ENCODE data around the gene GMCL1.

The GMCL1 gene, protein sequence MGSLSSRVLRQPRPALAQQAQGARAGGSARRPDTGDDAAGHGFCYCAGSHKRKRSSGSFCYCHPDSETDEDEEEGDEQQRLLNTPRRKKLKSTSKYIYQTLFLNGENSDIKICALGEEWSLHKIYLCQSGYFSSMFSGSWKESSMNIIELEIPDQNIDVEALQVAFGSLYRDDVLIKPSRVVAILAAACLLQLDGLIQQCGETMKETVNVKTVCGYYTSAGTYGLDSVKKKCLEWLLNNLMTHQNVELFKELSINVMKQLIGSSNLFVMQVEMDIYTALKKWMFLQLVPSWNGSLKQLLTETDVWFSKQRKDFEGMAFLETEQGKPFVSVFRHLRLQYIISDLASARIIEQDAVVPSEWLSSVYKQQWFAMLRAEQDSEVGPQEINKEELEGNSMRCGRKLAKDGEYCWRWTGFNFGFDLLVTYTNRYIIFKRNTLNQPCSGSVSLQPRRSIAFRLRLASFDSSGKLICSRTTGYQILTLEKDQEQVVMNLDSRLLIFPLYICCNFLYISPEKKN

DNA sequence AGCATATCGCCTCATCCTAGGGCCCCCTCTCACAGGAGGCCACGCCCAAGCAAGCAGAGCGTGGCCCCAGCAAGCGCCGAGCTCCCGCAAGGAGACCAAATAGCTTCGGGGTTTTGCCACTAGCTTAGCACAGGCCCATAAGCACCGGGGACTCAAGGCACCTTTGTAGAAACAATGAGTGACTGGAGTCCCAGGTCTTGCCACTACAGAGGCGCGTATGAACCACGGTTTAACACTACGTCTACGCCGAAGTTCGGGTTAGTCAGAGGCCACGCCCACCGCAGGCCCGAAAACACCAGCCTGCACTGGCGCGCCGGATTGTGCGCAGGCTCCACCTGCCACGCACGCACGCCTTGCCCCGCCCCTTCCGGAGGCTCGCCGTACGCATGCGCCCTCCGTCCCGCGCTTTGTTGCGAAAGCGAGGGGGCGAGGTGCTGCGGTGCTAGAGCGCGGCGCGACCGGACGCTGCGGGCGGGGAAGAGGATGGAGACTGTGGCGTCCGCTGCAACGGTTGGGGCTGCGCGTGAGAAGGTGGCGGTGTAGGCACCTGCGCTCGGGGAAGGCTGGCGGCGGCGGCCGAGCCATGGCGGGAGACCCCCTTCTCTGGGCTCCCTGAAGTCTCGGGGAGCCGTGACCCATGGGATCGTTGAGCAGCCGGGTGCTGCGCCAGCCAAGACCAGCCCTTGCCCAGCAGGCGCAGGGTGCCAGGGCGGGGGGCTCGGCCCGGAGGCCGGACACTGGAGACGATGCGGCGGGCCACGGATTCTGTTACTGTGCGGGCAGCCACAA lies at the start of gene GMCL1:
TSS of gene GMCL1 (plus strand) at position 405 of the 789 bp plus-strand sequence. CDS start at position 638, 233 bp downstream.
- in situ Hi-C loops (cut with MboI; ENCODE audit: low pct_unique_long_range_greater_than_20kb, low sequenced_read_pairs): no loop called here
- DNase-seq: peak; percentile 98

DNA sequence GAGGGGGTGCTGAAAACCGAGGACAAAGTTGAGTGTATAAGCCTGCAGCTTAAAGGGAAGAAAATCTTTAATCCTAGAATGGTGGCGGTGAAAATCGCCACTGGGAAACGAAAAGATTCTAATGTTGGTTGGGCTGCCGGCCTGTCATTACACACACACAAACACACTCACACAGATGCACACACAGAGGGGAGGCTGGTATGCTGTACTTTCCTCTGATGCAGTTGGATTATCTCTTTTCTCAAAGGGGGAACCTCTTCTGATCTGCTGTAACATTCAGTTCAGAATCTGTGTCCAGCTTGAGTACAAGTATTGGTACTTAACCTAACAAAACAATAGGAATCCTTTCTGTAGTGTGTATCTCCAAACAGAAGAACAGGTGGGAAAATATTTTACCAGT lies 48.5 kb upstream of the GMCL1 start:
- in situ Hi-C loops (cut with MboI; ENCODE audit: low pct_unique_long_range_greater_than_20kb, low sequenced_read_pairs): no loop called here
- no peak for DNase-seq

DNA sequence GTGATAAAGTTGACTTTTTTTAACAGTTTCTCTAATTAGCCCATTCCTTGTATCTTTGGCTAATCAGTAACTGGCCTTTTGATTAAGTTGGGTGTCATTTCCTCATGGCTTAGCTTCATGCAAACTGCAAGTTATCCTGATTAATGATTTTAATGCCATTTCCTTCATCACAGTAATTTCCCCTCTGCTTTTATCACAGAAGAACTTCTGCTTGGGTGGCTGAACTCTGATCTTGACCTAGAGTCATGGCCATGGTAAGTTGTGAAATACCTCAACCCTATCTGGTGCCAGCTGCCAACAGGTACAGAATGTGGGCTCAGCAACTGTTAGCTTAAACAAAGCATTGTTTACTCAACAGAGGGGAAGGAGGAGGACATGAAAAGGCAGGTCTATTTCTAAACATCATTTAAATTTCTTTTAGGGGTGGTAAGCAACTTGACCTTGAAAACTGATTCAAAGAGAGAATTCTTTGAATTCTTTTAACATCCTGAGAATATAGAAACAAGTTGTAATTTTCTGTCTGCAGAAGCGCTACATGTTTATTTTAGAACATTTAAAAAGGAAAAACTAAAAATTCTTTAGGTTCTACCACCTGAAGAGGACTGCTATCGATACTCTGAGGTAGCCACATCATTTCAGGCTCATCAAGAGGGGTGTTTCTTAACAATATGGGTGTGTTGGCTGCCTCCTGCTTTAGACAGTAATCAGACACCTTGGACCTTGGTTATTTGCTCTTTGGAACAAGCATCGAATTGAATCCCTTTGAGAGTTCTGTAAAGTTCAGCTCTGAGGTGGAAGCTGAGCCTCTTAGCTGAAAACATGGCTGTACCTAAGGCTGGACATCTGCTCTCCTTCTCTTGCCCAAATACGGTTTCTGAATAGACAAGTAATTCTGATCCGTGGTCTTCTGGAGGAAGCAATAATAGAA lies 47.9 kb upstream of the GMCL1 start:
- DNase-seq: peak; percentile 28
- in situ Hi-C loops (cut with MboI; ENCODE audit: low pct_unique_long_range_greater_than_20kb, low sequenced_read_pairs): no loop called here

DNA sequence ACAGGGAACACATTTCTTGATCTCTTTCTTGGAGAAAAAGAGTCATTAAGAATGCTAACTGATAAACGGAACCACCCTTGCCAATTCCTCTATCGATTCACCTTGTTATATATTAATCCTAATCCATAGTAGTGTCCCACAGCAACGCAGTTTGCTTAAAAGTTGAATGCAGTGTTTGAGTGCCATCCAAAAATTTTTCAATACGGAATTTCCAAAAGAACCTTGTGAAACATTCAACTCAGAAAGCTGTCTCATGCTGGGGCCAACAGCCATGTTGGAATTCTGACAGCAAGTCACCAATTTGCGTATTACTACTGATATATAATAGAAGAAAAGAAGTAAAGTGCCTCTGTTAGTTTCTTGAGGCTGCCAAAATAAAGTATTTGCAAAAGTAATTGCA lies 45.2 kb upstream of the GMCL1 start:
- in situ Hi-C loops (cut with MboI; ENCODE audit: low pct_unique_long_range_greater_than_20kb, low sequenced_read_pairs): no loop called here
- no peak for DNase-seq

DNA sequence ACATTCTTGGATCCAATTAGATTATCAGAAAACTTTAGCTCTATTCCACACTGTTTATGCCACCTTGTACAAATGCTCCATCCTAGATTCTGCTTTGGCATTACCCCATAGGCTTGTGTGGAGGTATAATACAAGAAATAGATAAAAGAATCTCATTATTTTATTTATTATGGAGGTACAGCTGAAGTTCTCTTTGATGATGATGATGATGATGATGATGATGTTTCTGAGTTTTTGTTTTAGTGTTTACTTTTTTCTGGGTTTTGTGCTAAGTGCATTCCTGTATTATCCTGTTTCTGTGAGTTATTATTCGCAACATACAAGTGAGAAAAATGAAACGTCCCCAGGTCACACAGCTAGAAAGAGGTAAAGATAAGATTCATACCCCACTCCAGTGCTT lies 44.1 kb upstream of the GMCL1 start:
- no peak for DNase-seq
- in situ Hi-C loops (cut with MboI; ENCODE audit: low pct_unique_long_range_greater_than_20kb, low sequenced_read_pairs): no loop called here

DNA sequence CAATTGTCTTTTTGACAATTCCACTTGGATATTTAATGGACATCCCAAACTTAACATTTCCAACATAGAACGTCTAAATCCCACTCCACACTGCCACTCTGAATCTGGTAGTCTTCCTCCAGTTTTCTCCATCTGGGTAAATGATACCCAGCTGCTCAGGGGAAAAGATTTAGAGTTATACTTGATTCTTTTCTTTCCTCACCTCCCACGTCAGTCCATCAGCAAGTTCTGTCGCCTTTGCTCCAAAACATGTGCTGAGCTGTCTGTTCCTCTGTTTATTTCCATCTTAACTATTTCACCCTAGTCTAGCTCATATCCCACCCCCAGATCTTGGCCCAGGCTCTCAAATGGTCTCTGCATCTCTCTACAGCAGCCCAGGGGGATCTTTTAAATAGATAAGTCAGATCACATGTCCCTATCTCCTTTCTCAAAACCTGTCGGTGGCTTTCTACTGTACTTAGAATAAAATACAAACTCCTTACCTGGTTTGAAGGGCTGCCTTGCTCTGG lies 43.4 kb upstream of the GMCL1 start:
- DNase-seq: no peak
- in situ Hi-C loops (cut with MboI; ENCODE audit: low pct_unique_long_range_greater_than_20kb, low sequenced_read_pairs): no loop called here

DNA sequence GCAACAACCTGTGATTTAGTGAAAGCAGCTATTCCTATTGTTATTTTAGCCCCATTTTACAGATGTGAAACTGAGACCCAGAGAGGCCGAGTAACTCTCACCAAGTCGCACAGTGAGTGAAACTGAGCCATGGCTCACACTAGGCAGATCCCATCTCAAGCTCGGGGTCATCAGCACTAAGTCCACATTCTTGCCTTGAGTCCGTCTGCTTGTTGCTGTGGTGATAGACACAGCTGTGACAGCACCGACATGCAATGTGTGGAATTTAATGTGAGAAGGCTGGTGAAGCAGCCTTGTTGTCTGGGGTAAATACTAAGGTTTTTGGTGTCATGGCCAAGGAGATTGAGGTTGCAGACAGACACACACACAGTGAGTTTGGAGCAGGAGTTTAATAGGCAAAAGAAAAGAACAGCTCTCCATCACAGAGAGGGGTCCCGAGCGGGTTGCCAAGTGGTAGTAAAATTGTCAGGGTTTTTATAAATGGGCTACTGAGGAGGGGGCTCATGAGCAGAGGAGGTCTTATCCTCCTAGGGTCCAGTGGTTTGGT lies 40.2 kb upstream of the GMCL1 start:
- DNase-seq: no peak
- in situ Hi-C loops (cut with MboI; ENCODE audit: low pct_unique_long_range_greater_than_20kb, low sequenced_read_pairs): no loop called here

DNA sequence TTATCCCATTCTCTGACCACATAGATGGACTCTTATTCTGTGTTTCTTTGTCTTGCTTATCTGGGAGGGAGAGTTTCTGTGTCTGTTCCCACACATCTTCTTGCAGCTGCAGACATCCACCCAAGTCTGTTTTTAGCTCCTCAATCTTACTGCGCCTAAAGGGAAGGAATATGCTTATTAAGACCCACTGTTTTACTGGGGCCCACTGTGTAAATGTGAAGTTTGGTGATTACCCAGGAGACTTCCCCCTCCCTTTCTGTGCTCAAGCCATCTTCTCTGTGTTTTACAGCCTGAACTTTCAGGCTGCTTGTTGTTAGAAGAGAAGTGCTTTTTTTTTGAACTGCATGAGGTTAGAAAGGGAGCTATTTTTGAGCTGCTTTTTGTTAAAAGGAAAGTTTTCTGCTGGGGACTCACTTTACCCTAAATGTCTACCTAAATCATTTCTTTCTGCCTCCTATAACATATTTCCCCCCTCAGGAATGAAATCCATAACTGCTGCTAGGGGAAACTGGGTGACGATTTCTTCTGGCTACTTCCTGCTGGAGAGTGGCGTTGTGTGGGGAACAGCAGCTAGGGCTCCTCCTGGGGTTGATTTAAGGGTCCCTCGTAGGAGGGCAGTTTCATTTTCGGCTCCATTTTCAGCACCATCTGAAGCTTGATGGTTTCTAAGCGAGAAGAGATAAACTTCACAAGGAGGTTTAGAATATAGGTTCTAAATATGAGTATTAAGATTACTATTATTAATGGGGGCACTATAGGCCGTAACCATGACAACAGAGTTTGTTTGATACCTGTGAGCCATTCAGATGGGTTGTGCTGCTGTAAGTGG lies 39.5 kb upstream of the GMCL1 start:
- DNase-seq: no peak
- in situ Hi-C loops (cut with MboI; ENCODE audit: low pct_unique_long_range_greater_than_20kb, low sequenced_read_pairs): no loop called here

DNA sequence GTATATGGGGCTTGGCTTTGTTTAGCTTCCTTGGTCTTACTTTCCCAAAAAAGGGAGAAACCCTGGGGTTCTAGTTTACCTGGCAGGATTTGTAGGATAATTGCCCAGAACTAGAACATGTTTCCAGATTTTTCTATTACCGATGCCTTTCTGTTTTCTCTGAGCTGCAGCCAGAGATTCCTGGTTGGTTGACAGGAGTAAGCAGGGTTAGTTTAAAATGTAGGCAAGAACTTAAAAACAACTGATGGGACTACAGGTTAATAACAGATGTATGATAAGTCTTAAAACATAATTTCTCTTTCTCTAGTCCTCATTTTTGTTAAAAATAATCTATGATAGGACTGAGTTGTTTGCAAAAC lies 38.9 kb upstream of the GMCL1 start:
- in situ Hi-C loops (cut with MboI; ENCODE audit: low pct_unique_long_range_greater_than_20kb, low sequenced_read_pairs): no loop called here

DNA sequence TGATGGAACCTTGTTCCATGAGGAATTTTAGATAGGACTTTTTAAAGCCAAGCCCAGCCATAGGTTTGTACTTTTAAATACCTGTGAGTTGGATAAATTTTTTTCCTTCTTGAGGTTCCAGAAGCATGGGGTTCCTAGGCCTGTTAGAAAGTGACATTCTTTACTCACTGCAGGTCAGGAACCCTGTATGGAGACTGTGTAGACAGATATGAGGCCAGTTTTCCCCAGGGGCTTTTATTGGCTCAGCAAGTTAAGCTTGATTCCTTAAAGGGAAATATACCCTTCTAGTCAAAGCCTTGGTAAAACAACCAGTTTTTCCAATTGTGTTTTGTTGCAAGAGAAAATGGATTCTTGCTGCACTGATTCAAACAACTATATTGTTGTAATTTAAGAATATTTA lies 38.4 kb upstream of the GMCL1 start:
- DNase-seq: no peak

More for the DNA sequence above, 38.9 kb upstream of the GMCL1 start:
- DNase-seq: no peak

DNA sequence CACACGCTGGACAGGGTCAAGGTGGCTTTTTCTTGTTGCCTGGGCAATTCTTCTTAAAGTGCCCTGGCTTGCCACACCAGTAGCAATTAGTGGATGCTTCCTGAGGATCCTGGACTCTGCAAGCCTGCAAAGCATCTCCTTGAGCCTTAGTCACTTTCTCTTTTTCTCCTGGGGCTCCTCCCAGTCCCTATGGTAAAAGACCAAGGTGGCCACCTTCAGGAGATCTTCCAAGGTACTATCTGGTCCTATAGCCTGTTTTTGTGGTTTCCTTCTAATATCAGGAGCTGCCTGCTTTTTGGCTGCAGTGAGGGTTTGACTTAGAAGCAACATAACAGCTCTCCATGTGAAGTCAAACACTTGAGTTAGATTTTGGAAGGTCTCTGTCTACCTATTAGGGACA lies 33.3 kb upstream of the GMCL1 start:
- in situ Hi-C loops (cut with MboI; ENCODE audit: low pct_unique_long_range_greater_than_20kb, low sequenced_read_pairs): no loop called here

More for the DNA sequence above, 38.4 kb upstream of the GMCL1 start:
- in situ Hi-C loops (cut with MboI; ENCODE audit: low pct_unique_long_range_greater_than_20kb, low sequenced_read_pairs): no loop called here

DNA sequence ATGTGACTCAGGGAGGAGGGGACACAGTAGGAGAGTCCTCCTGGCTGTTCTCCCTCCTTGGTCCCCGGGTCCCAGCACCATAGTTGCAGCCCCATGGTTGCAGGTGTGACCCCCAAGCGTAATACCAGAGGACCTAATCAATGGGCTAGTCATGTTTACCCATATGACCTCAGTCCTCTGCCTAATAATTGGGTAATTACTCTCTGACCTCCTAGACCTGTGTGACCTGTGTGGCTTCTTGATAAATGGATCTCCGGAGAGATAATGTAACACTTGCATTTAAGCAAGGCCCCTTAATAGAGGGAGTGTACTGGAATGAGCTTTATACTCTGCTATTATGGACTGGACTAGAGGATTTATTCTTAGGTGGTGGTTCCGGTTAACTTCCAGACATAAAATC lies 32.2 kb upstream of the GMCL1 start:
- DNase-seq: no peak
- in situ Hi-C loops (cut with MboI; ENCODE audit: low pct_unique_long_range_greater_than_20kb, low sequenced_read_pairs): no loop called here

More for the DNA sequence above, 33.3 kb upstream of the GMCL1 start:
- DNase-seq: no peak

DNA sequence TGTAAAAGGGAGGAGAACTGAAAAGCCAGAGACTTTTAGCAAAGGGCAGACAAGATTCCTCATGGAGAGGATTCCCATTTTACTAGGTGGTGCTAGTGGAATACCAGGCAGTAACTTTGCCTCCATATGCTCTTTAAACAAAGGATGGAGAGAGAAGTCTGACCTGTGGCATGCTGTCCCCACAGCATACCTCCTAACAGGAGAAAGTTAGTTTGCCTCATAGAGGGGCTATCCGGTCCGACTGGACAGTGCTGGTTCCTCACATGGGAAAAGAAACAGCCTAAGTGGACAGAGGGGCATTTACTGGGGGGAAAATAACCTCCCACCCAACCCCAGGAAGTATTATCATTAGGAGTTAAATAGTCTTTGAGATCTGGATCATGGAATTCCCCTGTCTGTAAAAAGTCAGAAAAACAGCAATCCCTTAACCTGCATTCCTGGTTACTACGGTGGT lies 31.6 kb upstream of the GMCL1 start:
- in situ Hi-C loops (cut with MboI; ENCODE audit: low pct_unique_long_range_greater_than_20kb, low sequenced_read_pairs): no loop called here
- no peak for DNase-seq

DNA sequence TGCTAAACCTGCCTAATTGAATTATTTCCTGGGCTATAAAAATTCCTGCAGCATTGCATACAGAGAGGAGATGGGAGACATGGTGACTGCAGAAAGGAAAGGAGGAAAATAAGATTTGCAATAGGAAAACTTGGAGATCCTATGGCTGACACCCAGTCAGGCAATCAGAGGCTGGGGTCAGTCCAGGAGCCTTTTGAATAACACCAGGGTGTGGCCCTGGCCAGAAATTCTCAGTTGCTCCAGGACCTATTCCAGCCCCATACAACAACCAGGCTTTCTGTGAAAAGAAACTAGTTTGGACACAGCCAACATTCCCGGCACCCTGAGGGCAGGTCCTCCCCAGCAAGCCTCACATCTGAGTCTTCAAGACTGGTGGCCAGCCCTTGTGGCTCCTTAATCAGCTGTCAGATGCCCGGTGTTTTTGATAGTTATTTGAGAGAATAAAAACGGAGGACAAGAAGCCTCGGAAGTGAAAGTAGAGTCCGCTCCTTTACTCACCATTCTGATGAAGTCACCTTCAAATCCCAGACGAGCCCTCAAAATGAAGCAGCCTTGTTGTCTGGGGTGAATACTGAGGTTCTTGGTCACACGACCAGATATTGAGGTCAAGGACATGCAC lies 31.1 kb upstream of the GMCL1 start:
- in situ Hi-C loops (cut with MboI; ENCODE audit: low pct_unique_long_range_greater_than_20kb, low sequenced_read_pairs): no loop called here
- DNase-seq: no peak

DNA sequence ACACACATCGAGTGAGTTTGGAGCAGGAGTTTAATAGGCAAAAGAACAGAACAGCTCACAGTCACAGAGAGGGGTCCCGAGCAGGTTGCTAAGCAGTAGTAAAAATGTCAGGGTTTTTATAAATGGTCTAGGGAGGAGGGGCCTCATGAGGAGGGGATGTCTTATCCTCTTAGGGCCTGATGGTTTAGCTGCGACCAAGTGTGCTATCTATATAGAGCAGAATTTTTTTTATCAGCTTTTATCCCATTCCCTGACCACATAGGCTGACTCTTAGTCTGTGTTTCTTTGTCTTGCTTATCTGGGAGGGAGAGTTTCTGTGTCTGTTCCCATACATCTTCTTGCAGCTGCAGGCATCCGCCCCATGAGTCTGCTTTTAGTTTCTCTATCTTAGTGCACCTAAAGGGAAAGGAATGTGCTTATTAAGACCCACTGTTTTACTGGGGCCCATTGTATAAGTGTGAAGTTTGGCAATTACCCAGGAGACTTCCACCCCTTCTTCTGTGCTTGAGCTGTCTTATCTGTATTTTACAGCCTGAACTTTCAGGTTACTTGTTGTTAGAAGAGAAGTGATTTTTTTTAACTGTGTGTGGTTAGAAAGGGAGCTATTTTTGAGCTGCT lies 30.4 kb upstream of the GMCL1 start:
- in situ Hi-C loops (cut with MboI; ENCODE audit: low pct_unique_long_range_greater_than_20kb, low sequenced_read_pairs): no loop called here
- peak; percentile 37 for DNase-seq

DNA sequence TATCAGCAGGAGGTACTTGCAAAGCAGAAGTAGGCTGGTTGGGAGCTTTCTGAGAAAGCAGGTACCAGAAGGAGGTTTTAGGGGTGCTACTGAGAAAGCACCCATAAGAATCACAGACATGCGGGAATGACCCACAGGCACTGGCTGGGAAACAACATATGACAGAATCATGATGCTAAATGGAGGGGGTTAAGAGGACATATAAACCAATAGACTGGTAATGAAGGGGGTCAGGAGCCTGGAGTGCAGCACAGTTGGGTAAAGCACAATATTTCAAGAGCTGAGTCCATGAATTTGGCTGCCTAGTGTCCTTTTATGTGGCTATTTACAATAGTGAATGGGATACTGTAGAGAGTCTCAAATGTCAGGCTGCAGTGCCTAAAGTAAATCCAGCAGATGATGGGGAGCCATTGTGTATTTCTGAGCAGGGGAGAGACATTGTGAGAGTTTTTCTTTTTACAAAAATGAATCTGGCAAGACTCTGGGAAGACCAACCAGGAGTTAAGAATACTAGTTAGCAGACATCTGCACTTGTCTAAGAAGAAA lies 27.6 kb upstream of the GMCL1 start:
- in situ Hi-C loops (cut with MboI; ENCODE audit: low pct_unique_long_range_greater_than_20kb, low sequenced_read_pairs): no loop called here
- no peak for DNase-seq

Data from KBM-7 (cell line).